HuH-7.5 (cell line): ENCODE data around the gene SMIM35.
A peak's percentile ranks its signal among the peaks of the same experiment; 100 is the strongest.

Source experiments
- DNase-seq: peaks from one replicate; pipeline ENCODE4 v3.0.0; 2011; ENCODE audit warnings: low spot score

SMIM35 gene

DNA sequence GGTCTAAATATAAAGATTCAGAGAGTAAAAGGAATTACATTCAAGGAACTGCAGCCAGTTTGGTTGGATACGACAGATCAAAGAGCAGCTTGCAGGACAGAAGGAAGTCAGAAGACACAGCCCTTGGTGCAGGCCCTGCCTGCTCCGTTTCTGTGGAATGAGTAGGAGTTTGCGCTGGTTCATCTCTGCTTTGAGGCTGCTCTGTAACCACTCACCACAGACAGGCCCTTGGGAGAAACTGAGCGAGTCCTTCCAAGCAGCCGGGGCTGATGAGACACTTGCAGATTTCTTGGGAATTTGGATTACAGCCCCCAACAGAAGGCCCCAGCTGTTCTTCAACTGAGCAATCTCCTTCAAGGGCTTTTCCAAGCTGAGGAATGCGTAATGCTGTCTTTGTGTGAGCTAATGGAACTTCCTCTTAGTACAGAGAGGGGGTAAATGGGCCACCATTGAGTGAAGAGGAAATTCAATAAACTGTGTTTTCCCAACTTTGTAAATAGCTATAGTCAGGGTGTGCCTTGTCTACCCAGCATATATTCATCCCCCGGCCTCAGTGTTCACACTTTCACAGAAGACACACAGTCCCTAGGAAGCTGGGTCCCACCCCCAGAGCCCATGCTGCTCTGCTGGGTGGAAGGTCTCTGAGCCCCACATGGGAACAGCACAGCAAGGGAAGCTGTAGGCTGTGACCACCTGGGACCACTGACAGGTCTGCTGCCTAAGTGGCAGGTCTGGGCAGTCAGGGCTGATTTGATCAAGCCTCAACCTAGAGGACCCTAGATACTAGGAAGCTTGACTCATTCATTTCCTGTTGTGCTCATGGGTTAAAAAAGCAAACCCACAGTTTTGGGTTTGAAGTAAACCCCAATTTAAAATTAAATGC, 84.0 kb downstream of the SMIM35 start:
- DNase-seq = no peak

DNA sequence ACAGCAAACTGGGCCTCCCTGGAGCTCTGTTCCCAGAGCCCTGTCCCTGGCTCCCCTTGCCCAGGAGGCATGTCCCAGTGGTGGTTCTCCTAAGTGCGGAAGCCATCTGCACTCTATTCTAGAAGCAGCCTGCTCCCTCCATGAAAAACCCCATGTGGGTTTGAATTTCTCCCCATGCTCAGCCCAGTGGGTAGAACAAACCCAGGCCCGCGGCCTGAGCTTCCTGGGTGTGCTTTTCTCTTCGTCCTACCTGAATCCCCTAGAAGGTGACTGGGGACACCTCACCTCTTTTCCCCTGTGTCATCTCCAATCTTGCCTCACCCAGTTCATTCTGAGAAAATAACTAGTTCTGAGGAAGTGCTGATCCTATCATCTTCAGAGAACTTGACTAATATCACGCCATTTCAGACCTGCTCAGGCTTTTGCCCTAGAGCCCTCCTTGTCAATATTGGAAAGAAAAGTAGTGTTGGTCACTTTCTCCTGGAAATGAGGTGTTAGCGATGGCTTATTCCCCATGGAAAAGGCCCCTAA, 84.7 kb downstream of the SMIM35 start:
- no peak for DNase-seq

DNA sequence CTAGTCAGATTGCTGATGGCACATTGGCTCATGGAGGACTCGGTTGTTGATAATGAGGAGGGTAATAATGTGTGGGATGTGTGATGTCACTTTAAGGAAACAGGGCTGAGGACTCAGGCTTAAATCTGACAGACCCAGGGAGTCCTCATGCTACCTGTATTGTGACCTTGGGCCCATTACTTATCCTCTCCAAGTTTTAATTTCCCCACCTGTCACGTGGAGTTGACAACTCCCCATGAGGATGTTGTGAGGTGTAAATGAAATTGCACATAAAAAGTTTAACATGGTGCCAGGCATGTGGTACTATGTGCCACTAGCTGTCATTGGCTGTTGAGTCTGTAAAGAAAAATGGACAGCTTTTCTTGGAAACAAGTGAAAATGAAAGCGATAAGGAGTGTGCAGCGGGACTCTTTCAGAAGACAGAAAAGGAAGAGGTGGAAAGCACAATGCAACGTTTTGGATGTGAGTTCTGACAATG, 85.2 kb downstream of the SMIM35 start:
- DNase-seq = no peak

DNA sequence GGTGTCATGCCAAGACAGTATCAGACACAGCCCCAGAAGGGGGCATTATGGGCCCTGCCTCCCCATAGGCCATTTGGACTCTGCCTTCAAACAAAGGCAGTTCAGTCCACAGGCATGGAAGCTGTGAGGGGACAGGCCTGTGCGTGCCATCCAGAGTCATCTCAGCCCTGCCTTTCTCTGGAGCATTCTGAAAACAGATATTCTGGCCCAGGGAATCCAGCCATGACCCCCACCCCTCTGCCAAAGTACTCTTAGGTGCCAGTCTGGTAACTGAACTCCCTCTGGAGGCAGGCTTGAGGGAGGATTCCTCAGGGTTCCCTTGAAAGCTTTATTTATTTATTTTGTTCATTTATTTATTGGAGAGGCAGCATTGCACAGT, 85.9 kb downstream of the SMIM35 start:
- no peak for DNase-seq

DNA sequence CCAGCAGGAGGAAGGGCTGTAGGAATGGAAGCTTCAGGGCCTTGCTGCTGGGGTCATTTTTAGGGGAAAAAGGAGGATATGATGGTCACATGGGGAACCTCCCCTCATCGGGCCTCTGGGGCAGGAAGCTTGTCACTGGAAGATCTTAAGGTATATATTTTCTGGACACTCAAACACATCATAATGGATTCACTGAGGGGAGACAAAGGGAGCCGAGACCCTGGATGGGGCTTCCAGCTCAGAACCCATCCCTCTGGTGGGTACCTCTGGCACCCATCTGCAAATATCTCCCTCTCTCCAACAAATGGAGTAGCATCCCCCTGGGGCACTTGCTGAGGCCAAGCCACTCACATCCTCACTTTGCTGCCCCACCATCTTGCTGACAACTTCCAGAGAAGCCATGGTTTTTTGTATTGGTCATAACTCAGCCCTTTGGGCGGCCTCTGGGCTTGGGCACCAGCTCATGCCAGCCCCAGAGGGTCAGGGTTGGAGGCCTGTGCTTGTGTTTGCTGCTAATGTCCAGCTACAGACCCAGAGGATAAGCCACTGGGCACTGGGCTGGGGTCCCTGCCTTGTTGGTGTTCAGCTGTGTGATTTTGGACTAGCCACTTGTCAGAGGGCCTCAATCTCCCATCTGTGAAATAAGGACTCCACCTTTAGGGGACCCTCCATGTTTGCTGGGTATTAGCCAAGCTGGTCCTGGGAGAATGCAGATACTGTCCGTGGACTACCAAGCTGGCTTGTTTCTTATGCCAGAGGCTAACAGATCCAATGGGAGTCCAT, 86.5 kb downstream of the SMIM35 start:
- no peak for DNase-seq

DNA sequence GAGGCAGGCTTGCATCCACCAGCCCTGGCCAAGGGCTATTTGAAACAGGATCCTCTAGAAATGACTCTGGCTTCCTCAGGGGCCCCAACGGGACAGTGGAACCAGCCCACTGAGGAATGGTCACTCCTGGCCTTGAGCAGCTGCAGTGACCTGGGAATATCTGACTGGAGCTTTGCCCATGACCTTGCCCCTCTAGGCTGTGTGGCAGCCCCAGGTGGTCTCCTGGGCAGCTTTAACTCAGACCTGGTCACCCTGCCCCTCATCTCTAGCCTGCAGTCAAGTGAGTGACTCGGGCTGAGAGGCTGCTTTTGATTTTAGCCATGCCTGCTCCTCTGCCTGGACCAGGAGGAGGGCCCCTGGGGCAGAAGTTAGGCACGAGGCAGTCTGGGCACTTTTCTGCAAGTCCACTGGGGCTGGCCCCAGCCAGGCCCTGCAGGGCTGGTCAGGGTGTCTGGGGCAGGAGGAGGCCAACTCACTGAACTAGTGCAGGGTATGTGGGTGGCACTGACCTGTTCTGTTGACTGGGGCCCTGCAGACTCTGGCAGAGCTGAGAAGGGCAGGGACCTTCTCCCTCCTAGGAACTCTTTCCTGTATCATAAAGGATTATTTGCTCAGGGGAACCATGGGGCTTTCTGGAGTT, 87.3 kb downstream of the SMIM35 start:
- DNase-seq = no peak

DNA sequence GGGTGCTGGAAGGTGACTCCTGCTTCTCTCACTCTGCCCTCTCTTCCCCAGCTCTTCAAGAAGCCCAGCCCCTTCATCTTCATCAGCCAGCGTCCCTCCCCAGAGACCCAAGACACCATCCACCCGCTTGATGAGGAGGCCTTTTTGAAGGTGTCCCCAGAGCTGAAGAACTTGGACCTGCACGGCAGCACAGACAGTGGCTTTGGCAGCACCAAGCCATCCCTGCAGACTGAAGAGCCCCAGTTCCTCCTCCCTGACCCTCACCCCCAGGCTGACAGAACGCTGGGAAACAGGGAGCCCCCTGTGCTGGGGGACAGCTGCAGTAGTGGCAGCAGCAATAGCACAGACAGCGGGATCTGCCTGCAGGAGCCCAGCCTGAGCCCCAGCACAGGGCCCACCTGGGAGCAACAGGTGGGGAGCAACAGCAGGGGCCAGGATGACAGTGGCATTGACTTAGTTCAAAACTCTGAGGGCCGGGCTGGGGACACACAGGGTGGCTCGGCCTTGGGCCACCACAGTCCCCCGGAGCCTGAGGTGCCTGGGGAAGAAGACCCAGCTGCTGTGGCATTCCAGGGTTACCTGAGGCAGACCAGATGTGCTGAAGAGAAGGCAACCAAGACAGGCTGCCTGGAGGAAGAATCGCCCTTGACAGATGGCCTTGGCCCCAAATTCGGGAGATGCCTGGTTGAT, 88.0 kb downstream of the SMIM35 start:
- no peak for DNase-seq

DNA sequence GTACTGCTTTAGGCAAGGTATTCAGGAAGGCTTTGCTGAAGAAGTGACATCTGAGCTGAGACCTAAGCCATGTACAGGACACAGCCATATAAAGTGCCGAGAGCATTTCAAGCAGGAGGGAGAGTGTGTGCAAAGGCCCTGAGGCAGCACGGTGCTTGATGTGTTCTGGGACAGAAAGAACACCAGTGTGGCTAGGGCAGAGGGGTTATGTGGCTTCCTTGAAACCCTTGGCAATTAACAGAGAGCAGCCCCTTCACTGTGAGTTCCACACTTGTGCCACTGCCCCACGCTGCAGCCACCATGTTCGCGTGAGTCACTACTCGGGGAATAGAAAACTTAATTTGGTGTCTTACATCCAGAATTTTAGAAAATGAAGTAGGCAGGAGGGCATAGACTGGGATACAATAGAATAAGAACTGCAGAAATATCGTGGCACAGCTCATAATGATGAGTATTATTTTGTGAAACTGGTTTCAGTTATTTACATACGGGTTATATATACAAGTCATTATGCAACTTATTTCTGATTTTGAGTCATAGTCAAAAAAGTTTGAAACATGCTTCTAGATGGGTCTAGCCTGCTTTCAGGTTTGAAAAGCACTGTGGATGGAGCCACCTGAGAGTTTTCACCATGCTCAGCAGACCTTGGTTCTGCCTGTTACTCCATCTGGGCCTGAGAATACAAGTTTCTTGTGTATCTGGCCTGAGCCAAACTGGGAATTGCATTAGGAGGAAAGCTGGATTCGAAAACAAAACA, 88.8 kb downstream of the SMIM35 start:
- DNase-seq = no peak

DNA sequence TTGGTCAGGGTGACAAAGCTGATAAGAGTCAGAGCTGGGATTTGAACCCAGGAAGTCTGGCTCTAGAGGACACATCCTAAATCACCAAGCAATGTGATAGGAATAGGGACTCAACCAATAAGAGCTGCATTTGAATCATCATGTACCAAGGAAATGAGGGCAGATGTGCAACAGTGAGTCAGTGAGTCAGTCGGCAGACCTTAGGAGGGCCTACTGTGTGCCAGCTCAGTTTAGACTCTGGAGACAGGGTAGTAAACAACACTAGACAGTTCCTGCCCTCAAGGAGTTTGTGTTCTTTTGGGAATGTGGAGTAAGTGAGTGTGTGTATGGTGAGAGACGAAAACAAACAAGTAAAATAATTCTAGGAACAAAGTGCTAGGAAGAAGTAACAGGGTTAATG, 89.4 kb downstream of the SMIM35 start:
- DNase-seq = no peak

DNA sequence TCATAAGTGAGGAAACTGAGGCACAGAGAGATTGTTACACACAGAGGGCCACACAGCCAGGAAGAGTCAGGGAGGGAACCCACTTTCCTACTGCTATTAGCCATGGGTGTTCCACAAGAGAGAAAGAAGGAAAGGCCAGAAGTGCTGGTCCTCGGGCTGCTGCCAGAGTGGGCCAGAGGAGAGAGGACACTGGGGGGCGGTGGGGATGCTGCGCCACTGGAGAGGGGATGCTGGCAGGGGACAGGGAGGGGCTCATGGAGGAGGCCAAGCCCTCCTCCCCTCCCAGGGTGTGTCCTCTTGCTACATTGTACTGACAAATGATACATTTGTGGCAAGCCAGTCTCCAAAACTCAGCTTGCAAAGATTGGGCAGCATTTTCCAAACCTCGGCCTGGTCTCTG, 90.7 kb downstream of the SMIM35 start:
- no peak for DNase-seq

DNA sequence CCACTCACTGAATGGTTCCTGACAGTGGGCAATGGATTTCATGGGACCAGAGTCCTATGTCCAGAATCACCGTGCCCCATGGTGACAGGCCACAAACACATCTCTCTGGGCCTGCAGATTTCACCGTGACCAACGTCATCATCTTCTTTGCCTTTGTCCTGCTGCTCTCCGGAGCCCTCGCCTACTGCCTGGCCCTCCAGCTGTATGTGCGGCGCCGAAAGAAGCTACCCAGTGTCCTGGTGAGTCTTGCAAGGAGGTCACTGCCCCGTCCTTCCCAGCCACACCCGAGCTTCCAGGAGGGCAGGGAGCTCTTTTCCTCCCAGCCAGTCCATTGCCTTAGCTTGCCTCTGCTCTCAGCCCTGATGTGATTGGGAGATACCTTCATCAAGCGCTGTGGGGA, 91.3 kb downstream of the SMIM35 start:
- DNase-seq = no peak

DNA sequence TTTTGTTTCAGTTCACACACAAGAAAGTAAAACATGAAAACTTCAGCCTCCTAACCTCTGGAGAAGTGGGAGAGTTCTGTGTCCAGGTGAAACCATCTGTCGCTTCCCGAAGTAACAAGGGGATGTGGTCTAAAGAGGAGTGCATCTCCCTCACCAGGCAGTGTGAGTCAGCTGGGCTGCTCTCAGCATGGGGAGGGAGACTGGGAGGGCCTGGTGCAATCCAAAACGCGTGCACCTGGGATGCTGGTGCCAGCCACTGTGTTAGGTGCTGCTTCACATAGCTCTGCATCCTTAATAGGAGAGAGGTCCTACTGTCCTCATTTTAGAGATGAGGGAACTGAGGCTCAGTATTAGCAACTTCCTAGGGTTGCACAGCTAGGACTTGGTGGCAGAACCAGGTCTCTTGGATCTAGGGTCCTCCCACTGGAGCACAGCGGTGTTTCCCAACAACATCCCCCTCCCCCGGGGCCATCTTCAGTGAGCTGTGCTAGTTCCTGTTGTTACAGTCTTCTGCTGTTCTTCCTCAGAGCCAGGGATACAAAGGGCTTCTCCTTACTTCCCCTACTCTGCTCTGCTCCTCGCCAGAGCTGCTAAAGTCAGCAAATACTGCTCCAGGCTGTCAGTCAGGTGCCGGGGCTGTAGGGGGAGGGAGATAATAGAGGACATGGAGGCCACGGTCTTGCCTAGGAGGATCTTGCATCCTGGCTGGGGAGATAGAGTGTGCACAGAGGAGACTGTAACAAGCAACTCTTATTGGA, 92.6 kb downstream of the SMIM35 start:
- DNase-seq = no peak

DNA sequence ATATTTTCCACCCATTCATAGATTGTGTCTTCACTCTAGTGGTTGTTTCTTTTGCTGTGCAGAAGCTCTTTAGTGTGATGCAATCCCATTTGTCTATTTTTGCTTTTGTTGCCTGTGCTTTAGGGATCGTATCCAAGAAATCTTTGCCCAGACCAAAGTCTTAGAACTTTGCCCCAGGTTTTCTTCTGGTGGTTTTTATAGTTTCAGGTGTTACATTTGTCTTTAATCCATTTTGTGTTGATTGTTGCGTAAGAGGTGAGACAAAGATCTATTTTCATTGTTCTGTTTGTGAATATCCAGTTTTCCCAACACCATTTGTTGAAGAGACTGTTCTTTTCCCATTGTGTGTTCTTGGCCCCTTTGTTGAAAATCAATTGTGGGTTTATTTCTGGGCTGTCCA, 94.1 kb downstream of the SMIM35 start:
- no peak for DNase-seq

DNA sequence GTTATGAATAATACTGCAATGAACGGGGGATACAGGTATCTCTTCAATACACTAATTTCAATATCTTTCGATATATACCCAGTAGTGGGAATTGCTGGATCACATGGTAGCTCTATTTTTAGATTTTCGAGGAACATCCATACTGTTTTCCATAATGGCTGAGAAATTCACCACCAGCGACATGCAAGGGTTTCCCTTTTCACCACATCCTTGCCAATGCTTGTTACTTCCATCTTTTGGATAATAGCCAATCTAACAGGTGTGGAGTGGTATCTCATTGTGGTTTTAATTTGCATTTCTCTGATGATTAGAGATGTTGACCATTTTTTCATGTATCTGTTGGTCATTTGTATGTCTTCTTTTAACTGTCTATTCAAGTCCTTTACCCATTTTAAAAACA, 94.6 kb downstream of the SMIM35 start:
- DNase-seq = no peak

DNA sequence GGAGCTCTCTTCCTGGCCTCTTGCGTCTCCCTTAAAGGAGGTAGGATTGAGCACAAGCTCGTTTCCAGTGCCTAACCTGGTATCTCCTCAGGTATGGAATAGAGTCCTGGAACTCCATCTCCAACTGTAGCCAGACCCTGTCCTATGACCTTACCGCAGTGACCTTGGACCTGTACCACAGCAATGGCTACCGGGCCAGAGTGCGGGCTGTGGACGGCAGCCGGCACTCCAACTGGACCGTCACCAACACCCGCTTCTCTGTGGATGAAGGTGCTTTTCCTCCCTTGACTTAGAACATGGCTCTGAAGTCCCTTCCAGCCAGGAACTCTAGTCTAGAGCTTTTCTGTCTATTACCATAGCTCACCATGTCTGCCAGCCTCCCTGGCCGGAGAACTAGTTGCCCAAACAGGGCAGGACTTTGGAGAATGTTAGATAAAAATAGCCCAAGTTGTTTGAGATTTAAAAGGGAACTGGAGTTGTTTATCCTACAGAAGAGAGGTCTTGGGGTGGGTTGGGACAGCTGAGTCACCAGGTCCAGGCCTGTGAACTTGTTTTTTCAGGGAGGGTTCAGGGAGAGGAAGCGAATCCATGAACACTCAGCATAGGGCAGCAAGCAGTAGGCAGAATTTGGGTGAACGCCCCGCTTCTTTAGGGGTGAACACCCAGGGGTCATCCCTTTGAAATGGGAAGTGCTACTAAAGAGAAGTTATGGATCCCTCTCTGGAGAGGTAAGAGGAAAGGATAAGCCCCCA, 97.2 kb downstream of the SMIM35 start:
- DNase-seq = no peak

DNA sequence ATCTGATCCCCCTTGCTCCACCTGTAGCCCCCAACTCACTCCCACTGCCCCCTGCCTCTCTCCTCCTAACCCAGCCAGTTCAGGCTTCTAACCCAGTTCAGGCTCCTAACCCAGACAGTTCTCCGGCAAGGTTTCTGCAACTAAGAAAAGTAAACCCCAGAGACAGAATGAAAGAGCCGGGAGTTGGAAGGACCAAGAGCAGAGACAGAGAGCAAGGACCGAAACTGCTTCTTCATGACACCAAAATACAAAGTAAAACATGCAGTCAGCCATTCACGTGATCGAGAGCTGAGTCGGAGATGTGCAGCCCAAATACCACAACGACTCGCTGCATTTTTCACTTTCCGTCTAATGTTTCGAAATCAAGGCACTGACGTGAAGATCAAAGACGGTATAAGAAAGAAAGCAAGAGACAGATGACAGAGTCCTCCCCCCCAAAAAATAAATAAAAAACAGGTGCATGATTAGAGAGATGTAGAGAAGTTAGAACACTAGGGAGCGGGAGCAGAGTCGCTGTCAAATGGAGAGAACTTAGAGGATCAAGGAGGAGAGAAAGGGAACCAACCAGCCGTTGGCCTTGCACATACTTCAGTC, 99.7 kb downstream of the SMIM35 start:
- DNase-seq = no peak

DNA sequence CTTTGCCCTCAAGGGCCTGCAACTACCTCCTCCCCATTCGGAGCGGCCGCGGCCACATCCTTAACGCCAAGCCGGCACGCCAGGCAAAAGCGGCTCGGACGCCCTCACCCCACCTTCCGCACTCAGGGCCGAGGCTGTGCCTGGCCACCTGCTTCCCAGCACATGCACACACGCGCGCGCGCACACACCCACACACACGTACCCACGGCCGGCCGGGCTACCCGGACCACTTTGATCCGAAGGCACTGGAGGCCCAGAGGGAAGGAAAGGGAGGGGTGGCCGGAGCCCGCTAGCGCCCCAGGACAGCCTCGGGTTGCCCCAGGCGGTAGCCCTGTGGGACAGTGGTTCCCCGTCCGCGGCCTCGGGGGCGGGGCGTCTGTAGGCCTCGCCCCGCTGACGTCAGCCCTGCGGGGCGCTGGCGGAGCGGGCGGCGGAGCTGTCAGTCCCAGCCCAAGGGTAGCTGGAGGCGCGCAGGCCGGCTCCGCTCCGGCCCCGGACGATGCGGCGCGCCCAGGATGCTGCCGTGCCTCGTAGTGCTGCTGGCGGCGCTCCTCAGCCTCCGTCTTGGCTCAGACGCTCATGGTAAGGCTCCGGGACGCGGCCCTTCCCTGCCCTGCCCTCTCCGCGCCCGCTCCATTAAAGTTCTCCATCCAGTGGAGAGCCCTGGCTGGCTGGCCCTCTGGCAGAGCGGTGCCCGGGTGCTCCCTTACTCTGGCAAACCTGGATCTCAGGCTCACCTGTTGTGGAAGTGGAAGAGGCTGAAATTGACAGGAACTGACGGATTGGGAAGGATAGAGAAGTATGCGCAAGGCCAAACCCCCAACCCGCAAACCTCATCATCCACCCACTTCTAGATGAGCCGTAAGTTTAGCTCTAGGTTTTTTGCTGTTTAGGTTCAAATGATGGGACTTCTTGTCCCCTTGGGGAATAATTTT, 100.5 kb downstream of the SMIM35 start, which contains the start of gene IL10RA:
Gene IL10RA, plus strand, starts transcription at position 442 of the 935 bp plus-strand sequence. Its CDS starts 74 bp downstream, at position 516.
- DNase-seq = peak; percentile 46

DNA sequence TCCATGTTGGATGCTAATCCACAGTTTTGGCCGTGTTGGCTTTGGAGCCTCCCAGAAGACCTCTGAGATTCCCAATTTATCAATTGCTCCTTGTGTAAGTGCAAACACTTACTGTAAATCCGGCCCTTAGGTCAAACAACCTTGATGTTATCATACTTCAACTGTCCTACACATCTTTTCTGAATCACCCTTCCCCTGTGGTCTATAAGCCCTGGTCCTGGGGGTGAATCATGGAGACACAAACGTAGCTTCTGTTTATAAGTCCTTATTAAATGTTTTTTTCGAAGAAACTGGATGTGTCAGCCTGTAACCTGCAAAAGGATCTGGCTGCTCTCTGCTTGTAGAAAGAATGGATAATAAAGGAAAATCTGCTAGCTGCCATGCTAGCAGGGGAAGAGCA, 102.3 kb downstream of the SMIM35 start:
- DNase-seq = no peak
